Tibial artery (tissue), 4 donors: Measurements from ENCODE around the gene DLGAP5.

ENCODE experiments used
- DNase-seq, 2 donors: peaks; one replicate each; pipeline ENCODE4 v3.0.0-alpha.2; 2019
- H3K27ac ChIP-seq, 2 donors: fragments of 200-600 bp; sonication (generic) in 1 of 2; 1 replicate in 1 of 2; 2 replicates in 1 of 2; pipeline ENCODE4 v1.5.1; 2018 to 2019; ENCODE audit warnings: mild to moderate bottlenecking in 1 of 2
- H3K27me3 ChIP-seq, 2 donors: fragments of 200-600 bp; sonication (generic) in 1 of 2; one replicate each; pipeline versions ENCODE4 v1.5.1 to v1.6.0; 2016 to 2019
- H3K36me3 ChIP-seq, 3 donors: fragments of 200-600 bp; sonication (generic) in 2 of 3; one replicate each; pipeline ENCODE4 v1.5.1; 2016 to 2019; ENCODE audit warnings: mild to moderate bottlenecking in 2 of 3
- H3K4me1 ChIP-seq, 4 donors: fragments of 200-600 bp; sonication (generic) in 2 of 4; 1 replicate in 3 of 4; 2 replicates in 1 of 4; pipeline ENCODE4 v1.5.1; 2016 to 2019
- H3K4me3 ChIP-seq, 2 donors: fragments of 200-600 bp; sonication (generic) in 1 of 2; 1 replicate in 1 of 2; 2 replicates in 1 of 2; pipeline ENCODE4 v1.5.1; 2018 to 2019; ENCODE audit warnings: mild to moderate bottlenecking in 2 of 2
- H3K9me3 ChIP-seq, 3 donors: fragments of 200-600 bp; sonication (generic) in 1 of 3; one replicate each; pipeline ENCODE4 v1.5.1; 2016 to 2019
- intact Hi-C: fragments of 100-400 bp; cut with DNase I; formaldehyde crosslinking; loops from one replicate; pipeline ENCODE4 v1.15.0; 2023; ENCODE audit warnings: low total_unique reads
- TF ChIP-seq, protein P1 (sequence below), 2 experiments: fragments of 200-600 bp in 1 of 2; fragments of 450-650 bp in 1 of 2; IDR thresholded peaks; one replicate each; pipeline ENCODE4 v1.5.1; 2017 to 2019; ENCODE audit warnings: antibody characterized with exemption in 2 of 2, mild to moderate bottlenecking in 1 of 2, moderate library complexity in 1 of 2

The DLGAP5 gene

DNA sequence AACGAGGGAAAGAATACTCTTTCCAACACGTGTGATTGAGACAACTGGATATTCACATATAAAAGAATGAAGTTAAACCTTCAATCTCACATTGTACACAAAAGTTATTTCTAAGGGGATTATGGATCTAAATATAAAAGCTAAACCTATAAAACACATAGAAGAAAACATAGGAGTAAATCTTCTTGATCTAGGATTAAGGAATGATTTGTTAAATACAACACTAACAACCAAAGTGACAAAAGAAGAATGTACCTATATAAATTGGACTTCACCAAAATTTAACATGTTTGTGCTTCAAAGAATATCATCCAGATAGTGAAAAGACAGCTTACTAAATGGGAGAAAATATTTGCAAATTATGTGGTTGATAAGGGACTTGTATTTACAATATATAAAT lies 36.9 kb upstream of the DLGAP5 start:
- Histone ChIP-seq H3K27ac (no peak overlapping the region), H3K36me3 (no peaks in the 10 kb centered on the region), H3K9me3 (peaks cover 4 to 19% (median 5%) of the 10 kb centered on the region in 3 donors), H3K27me3 (no peaks in the 10 kb centered on the region), H3K4me3 (no peak overlapping the region), H3K4me1 (no peaks in the 10 kb centered on the region)
- intact Hi-C loops, result no loop called here
- no peak for DNase-seq
- TF ChIP-seq, protein P1, sequence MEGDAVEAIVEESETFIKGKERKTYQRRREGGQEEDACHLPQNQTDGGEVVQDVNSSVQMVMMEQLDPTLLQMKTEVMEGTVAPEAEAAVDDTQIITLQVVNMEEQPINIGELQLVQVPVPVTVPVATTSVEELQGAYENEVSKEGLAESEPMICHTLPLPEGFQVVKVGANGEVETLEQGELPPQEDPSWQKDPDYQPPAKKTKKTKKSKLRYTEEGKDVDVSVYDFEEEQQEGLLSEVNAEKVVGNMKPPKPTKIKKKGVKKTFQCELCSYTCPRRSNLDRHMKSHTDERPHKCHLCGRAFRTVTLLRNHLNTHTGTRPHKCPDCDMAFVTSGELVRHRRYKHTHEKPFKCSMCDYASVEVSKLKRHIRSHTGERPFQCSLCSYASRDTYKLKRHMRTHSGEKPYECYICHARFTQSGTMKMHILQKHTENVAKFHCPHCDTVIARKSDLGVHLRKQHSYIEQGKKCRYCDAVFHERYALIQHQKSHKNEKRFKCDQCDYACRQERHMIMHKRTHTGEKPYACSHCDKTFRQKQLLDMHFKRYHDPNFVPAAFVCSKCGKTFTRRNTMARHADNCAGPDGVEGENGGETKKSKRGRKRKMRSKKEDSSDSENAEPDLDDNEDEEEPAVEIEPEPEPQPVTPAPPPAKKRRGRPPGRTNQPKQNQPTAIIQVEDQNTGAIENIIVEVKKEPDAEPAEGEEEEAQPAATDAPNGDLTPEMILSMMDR (IDR thresholded peaks at IDR 0.05), result no peak

DNA sequence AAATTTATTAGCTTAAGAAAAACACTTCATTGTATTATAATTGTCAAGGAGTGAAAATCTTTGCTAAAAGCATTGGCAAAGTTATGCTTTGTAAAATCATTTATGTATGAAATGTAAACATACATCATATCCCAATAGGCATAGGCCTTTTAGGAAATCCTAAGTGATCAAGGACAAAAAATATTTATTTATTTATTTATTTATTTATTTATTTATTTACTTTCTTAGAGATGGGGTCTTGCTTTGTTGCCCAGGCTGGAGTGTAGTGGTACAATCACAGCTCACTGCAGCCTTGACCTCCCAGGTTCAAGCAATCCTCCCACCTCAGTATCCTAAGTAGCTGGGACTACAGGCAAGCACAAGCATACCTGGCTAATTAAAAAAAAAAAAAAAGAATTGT lies 32.0 kb upstream of the DLGAP5 start:
- Histone ChIP-seq H3K27ac (no peak overlapping the region), H3K36me3 (no peaks in the 10 kb centered on the region)

DNA sequence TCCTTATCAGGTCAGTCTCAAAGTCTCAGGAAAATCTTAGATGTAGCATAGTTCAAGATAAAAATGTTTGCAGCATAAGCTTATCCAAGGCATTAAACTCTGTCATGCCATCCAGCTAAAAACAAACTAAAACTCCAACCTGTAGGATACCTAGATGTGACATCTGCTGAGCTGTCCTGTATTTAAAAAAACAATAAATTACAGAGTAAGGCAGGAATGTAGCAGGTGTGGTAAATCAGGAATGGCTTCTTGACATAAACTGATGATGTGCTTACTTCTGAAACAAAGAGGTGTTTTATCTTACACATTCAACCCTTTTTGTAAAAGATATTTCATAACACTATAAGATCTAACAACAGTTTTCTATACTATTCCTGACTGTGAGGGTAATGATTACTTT lies 30.6 kb upstream of the DLGAP5 start:
- TF ChIP-seq, protein P1 (IDR thresholded peaks at IDR 0.05), result no peak
- Histone ChIP-seq H3K9me3 (peaks cover 2 to 10% (median 4%) of the 10 kb centered on the region in 3 donors), H3K36me3 (no peaks in the 10 kb centered on the region), H3K4me1 (no peaks in the 10 kb centered on the region), H3K4me3 (no peak overlapping the region), H3K27me3 (no peaks in the 10 kb centered on the region), H3K27ac (no peak overlapping the region)
- no peak for DNase-seq
- intact Hi-C loops, result no loop called here

More for the DNA sequence above, 32.0 kb upstream of the DLGAP5 start:
- intact Hi-C loops, result no loop called here
- Histone ChIP-seq H3K27me3 (no peaks in the 10 kb centered on the region), H3K4me1 (no peaks in the 10 kb centered on the region), H3K9me3 (peaks cover 4 to 19% (median 5%) of the 10 kb centered on the region in 3 donors), H3K4me3 (no peak overlapping the region)
- DNase-seq, result no peak
- TF ChIP-seq, protein P1 (IDR thresholded peaks at IDR 0.05), result no peak

DNA sequence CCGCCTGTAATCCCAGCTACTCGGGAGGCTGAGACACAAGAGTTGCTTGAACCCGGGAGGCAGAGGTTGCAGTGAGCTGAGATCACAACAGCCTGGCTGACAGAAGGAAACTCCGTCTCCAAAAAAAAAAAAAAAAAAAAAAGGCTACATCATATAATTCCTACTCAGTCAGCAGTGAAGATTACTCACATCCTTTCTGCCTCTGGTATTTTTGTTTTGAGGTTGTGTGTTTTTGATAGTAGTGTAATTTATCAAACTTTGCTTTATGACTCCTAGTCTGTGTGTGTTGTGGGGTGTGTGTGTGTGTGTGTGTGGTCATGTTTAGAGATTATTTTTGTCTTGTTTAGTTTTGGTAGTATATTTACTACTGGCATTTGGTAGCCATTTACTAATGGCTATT lies 29.8 kb upstream of the DLGAP5 start:
- Histone ChIP-seq H3K4me1 (no peaks in the 10 kb centered on the region), H3K27ac (no peak overlapping the region), H3K4me3 (no peak overlapping the region), H3K27me3 (no peaks in the 10 kb centered on the region), H3K9me3 (peaks cover 0 to 3% (median 0%) of the 10 kb centered on the region in 3 donors), H3K36me3 (no peaks in the 10 kb centered on the region)
- intact Hi-C loops, result no loop called here
- TF ChIP-seq, protein P1 (IDR thresholded peaks at IDR 0.05), result no peak
- DNase-seq, result no peak

DNA sequence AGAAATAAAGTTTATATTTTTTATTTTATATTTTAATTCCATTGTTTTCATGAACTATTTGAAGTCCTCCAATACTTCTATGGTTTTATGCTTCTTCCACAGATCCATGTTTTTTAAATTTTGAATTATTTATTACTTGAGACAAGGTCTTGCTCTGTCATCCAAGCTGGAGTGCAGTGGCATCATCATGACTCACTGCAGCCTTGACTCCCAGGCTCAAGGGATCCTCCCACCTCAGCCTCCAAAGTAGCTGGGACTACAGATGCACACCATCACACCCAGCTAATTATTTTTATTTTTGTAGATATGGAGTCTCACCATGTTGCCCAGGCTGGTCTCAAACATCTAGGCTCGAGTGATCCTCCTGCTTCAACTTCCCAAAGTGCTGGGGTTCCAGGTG lies 28.8 kb upstream of the DLGAP5 start:
- Histone ChIP-seq H3K4me3 (no peak overlapping the region), H3K4me1 (no peaks in the 10 kb centered on the region), H3K9me3 (no peaks in the 10 kb centered on the region), H3K36me3 (no peaks in the 10 kb centered on the region), H3K27ac (no peak overlapping the region), H3K27me3 (no peaks in the 10 kb centered on the region)
- DNase-seq, result no peak
- intact Hi-C loops, result no loop called here
- TF ChIP-seq, protein P1 (IDR thresholded peaks at IDR 0.05), result no peak

DNA sequence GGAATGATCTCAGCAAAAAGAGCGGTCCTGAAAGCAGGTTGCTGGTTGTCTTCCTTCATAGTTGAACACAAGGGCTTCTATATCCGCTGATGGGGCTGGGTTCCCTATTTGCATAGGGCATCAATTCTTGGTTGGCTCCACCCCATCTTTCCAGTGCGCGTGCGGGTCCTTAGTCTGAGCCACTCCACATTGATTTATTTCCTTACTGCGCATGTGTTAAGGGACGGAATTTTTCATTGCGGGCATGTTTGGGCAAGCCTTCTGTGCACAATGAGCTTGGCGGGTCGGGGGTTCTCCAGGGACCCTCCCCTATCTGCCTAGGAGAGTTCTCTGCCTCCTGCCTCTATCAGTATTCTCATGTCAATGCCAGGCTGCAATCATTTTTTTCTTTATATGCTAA lies 21.2 kb upstream of the DLGAP5 start:
- H3K27ac ChIP-seq, result no peak overlapping the region
- no peak for DNase-seq
- TF ChIP-seq, protein P1 (IDR thresholded peaks at IDR 0.05), result no peak
- no peaks in the 10 kb centered on the region for H3K9me3 ChIP-seq
- no peaks in the 10 kb centered on the region for H3K4me1 ChIP-seq
- H3K27me3 ChIP-seq, result no peaks in the 10 kb centered on the region
- no peaks in the 10 kb centered on the region for H3K36me3 ChIP-seq
- no peak overlapping the region for H3K4me3 ChIP-seq
- intact Hi-C loops, result loop anchor here (5.0 kb wide), 1 partner anchor 220 kb away; no protein-coding TSS in a partner anchor
